HFF-Myc (cell line): Measurements from ENCODE around the gene ZDHHC15.
"Not testable (repeated sequence)": the region's sequence is repeated elsewhere in the genome, so short reads cannot be mapped to it uniquely, and the experiment has no call there.

Experiments used
- DNase-seq: peaks from one replicate; pipeline ENCODE4 v3.0.0-alpha.2; 2011; ENCODE audit warnings: low read depth; ENCODE audit errors: extremely low read depth
- H3K4me3 ChIP-seq: replicated peaks from 2 replicates; pipeline ENCODE4 v1.5.1; 2011; ENCODE audit warnings: low read depth, mild to moderate bottlenecking, control low read depth, low read length
- TF ChIP-seq, protein P1 (sequence below): IDR thresholded peaks from 2 replicates; pipeline ENCODE4 v1.5.1; 2012; ENCODE audit warnings: mild to moderate bottlenecking, low read depth, low read length, control low read depth; ENCODE audit errors: missing control alignments

Gene ZDHHC15

DNA sequence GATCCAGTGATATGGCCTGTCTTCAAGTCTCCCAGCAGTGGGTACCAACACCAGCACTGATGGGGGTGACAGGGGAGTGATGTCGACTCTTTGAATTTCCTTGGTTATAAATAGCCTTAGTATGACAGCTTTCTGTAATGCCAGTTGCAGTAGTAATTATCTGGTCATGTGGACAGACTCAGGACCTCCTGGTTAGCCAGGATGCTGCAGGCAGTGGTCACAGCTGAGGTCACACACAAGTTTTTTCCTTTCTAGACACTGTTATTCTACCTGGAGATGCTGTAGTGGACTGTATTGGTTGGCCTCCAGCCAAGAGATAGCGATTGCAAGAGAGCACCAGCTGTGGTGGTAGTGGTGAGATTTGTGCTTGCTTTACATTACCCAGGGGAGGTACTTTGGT is 185.3 kb downstream of the ZDHHC15 start:
- no peak for DNase-seq
- no peak overlapping the region for H3K4me3 ChIP-seq
- TF ChIP-seq, protein P1, sequence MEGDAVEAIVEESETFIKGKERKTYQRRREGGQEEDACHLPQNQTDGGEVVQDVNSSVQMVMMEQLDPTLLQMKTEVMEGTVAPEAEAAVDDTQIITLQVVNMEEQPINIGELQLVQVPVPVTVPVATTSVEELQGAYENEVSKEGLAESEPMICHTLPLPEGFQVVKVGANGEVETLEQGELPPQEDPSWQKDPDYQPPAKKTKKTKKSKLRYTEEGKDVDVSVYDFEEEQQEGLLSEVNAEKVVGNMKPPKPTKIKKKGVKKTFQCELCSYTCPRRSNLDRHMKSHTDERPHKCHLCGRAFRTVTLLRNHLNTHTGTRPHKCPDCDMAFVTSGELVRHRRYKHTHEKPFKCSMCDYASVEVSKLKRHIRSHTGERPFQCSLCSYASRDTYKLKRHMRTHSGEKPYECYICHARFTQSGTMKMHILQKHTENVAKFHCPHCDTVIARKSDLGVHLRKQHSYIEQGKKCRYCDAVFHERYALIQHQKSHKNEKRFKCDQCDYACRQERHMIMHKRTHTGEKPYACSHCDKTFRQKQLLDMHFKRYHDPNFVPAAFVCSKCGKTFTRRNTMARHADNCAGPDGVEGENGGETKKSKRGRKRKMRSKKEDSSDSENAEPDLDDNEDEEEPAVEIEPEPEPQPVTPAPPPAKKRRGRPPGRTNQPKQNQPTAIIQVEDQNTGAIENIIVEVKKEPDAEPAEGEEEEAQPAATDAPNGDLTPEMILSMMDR = no peak

GRCh38 chrX:75335127-75335458 is 187.7 kb downstream of the ZDHHC15 start:
- TF ChIP-seq, protein P1 = no peak
- DNase-seq = no peak
- no peak overlapping the region for H3K4me3 ChIP-seq

- not testable (repeated sequence) for DNase-seq, H3K4me3 ChIP-seq
These were observed 188.3 kb downstream of the ZDHHC15 start for GRCh38 chrX:75334407-75335126.

GRCh38 chrX:75327607-75328006 is 195.2 kb downstream of the ZDHHC15 start:
- DNase-seq = no peak
- no peak overlapping the region for H3K4me3 ChIP-seq
- TF ChIP-seq, protein P1 = no peak
